Spleen (tissue), 7 donors: ENCODE data around the gene NR3C1.

Experiments
- CTCF ChIP-seq, 11 experiments: fragments of 200-600 bp in 7 of 11; fragments of 450-650 bp in 4 of 11; sonication (generic) in 4 of 11; IDR thresholded peaks in 8 of 11; conservative IDR thresholded peaks in 3 of 11; 1 replicate in 7 of 11; 2 replicates in 4 of 11; pipeline versions ENCODE4 v1.4.0 to v1.8.0; 2016 to 2021; ENCODE audit warnings: antibody characterized with exemption in 11 of 11, inconsistent platforms in 4 of 11, mild to moderate bottlenecking in 1 of 11
- POLR2A ChIP-seq, 3 donors: fragments of 450-650 bp; IDR thresholded peaks; one replicate each; pipeline ENCODE4 v1.5.1; 2017; ENCODE audit warnings: antibody characterized with exemption in 3 of 3, mild to moderate bottlenecking in 1 of 3
- donor health status: DM: no; HTN: no; CAD: no; lungs with moderate emphysema.
- donor health status: DM: no; HTN: no; CAD: no.
- donor health status: DM: no; HTN: no; CAD: no.

GRCh38 chr5:143244000-143244736, 159.3 kb downstream of the NR3C1 start:
- no peak for TF ChIP-seq CTCF (IDR thresholded peaks at IDR 0.05 in 8 of 11, conservative IDR thresholded peaks at IDR 0.05 in 3 of 11)
- no peak for TF ChIP-seq POLR2A (IDR thresholded peaks at IDR 0.05)
